ENCODE results near the gene NUSAP1. TPM values are rescaled to one million over a fixed set of nuclear protein-coding genes. Genes with fewer than 3 reads are reported as not detected.
A peak's percentile ranks its signal among the peaks of the same experiment; 100 is the strongest.
"Not testable (repeated sequence)": the region's sequence is repeated elsewhere in the genome, so short reads cannot be mapped to it uniquely, and the experiment has no call there.

The NUSAP1 gene
- total RNA-seq (1 to 10 TPM; 1.5 to 3.6 (median 2.5) TPM), polyA plus RNA-seq (0.48 TPM)
- long read RNA-seq, donor 1, partial matches to known transcripts: 1 of 9 reads
- long read RNA-seq, donor 1, other reads (novel, unspliced or antisense): 2 of 9 reads
- long read RNA-seq, donor 2: 0 reads
- long read RNA-seq, donor 3: 0 reads
- long read RNA-seq, donor 4, partial matches to known transcripts: 0 of 1 reads
- long read RNA-seq, donor 4, other reads (novel, unspliced or antisense): 1 of 1 reads

- no peaks in the 10 kb centered on the region for H3K9me3 ChIP-seq (ENCODE audit: control insufficient read depth, low read length)
- no peaks in the 10 kb centered on the region for H3K4me1 ChIP-seq (ENCODE audit: control insufficient read depth, insufficient read depth, low read length)
- H3K27me3 ChIP-seq (ENCODE audit: control insufficient read depth, insufficient read depth): no peaks in the 10 kb centered on the region
- DNase-seq (peak; percentile 98 to 99 (median 98)), ATAC-seq (peak; percentile 100)
- under 1% methylated on average over 64 of the region's 64 CpGs for WGBS
- peak within 1 kb of the TSS; percentile 15 for H3K27ac ChIP-seq (ENCODE audit: low read length)
- intact Hi-C loops (cut with DNase I): loop anchor here in 1 of 4 donors (5.0 kb wide), 1 partner anchor 430 kb away; no protein-coding TSS in a partner anchor
- H3K4me3 ChIP-seq (ENCODE audit: low read length): peak within 1 kb of the TSS; percentile 57
Measured at GRCh38 chr15:41332194-41333025, at the start of gene NUSAP1, which contains the start of gene OIP5. NUSAP1 (plus strand) TSS chr15:41332881; CDS start chr15:41332958, 77 bp downstream. OIP5 (minus strand) TSS chr15:41332591; CDS start chr15:41332561, 30 bp downstream.

- 42% methylated on average over 19 of the region's 19 CpGs for WGBS
- H3K4me3 ChIP-seq (ENCODE audit: low read length): peak overlapping the region; percentile 55
- intact Hi-C loops (cut with DNase I); ATAC-seq; H3K4me1 ChIP-seq (ENCODE audit: control insufficient read depth, insufficient read depth, low read length); H3K27me3 ChIP-seq (ENCODE audit: control insufficient read depth, insufficient read depth); H3K9me3 ChIP-seq (ENCODE audit: control insufficient read depth, low read length); DNase-seq: not testable (repeated sequence)
- peak overlapping the region; percentile 77 for H3K27ac ChIP-seq (ENCODE audit: low read length)
Measured at GRCh38 chr15:41282980-41283652, 49.6 kb upstream of the NUSAP1 start.

GRCh38 chr15:41283653-41284426 is 48.8 kb upstream of the NUSAP1 start:
- WGBS: under 1% methylated on average over 61 of the region's 61 CpGs

GRCh38 chr15:41284427-41285177 is 48.1 kb upstream of the NUSAP1 start:
- peak overlapping the region; percentile 62 for H3K4me3 ChIP-seq (ENCODE audit: low read length)
- no peaks in the 10 kb centered on the region for H3K4me1 ChIP-seq (ENCODE audit: control insufficient read depth, insufficient read depth, low read length)
- intact Hi-C loops (cut with DNase I): no loop called here
- DNase-seq (no peak), ATAC-seq (peak; percentile 12 to 16)
- H3K9me3 ChIP-seq (ENCODE audit: control insufficient read depth, low read length): no peaks in the 10 kb centered on the region
- under 1% methylated on average over 20 of the region's 20 CpGs for WGBS
- peak overlapping the region; percentile 69 for H3K27ac ChIP-seq (ENCODE audit: low read length)
- no peaks in the 10 kb centered on the region for H3K27me3 ChIP-seq (ENCODE audit: control insufficient read depth, insufficient read depth)

More at GRCh38 chr15:41283653-41284426, 48.8 kb upstream of the NUSAP1 start:
- intact Hi-C loops (cut with DNase I): no loop called here
- Histone ChIP-seq H3K4me1 (ENCODE audit: control insufficient read depth, insufficient read depth, low read length) (no peaks in the 10 kb centered on the region), H3K27me3 (ENCODE audit: control insufficient read depth, insufficient read depth) (no peaks in the 10 kb centered on the region), H3K9me3 (ENCODE audit: control insufficient read depth, low read length) (no peaks in the 10 kb centered on the region), H3K27ac (ENCODE audit: low read length) (peak overlapping the region; percentile 77), H3K4me3 (ENCODE audit: low read length) (peak overlapping the region; percentile 62)
- ATAC-seq (peak; percentile 99 to 100), DNase-seq (peak; percentile 98 to 99 (median 99))

- Histone ChIP-seq H3K27ac (ENCODE audit: low read length) (no peak overlapping the region), H3K9me3 (ENCODE audit: control insufficient read depth, low read length) (no peaks in the 10 kb centered on the region), H3K27me3 (ENCODE audit: control insufficient read depth, insufficient read depth) (no peaks in the 10 kb centered on the region), H3K4me3 (ENCODE audit: low read length) (peak overlapping the region; percentile 62), H3K4me1 (ENCODE audit: control insufficient read depth, insufficient read depth, low read length) (no peaks in the 10 kb centered on the region)
- intact Hi-C loops (cut with DNase I): no loop called here
- WGBS: 37% methylated on average over 7 of the region's 7 CpGs
- ATAC-seq (no peak), DNase-seq (no peak)
Measured at GRCh38 chr15:41285285-41285684, 47.4 kb upstream of the NUSAP1 start.

GRCh38 chr15:41286665-41287333 is 45.9 kb upstream of the NUSAP1 start:
- H3K4me3 ChIP-seq (ENCODE audit: low read length): no peak overlapping the region
- H3K9me3 ChIP-seq (ENCODE audit: control insufficient read depth, low read length): no peaks in the 10 kb centered on the region
- H3K27me3 ChIP-seq (ENCODE audit: control insufficient read depth, insufficient read depth): no peaks in the 10 kb centered on the region
- intact Hi-C loops (cut with DNase I): no loop called here
- 97% methylated on average over 6 of the region's 6 CpGs for WGBS
- H3K27ac ChIP-seq (ENCODE audit: low read length): no peak overlapping the region
- no peaks in the 10 kb centered on the region for H3K4me1 ChIP-seq (ENCODE audit: control insufficient read depth, insufficient read depth, low read length)
- ATAC-seq (no peak), DNase-seq (no peak)

GRCh38 chr15:41288464-41288863 is 44.2 kb upstream of the NUSAP1 start:
- DNase-seq (no peak), ATAC-seq (no peak)
- H3K27me3 ChIP-seq (ENCODE audit: control insufficient read depth, insufficient read depth): no peaks in the 10 kb centered on the region
- WGBS: 65% methylated on average over 1 of the region's 1 CpG
- intact Hi-C loops (cut with DNase I): no loop called here
- no peaks in the 10 kb centered on the region for H3K4me1 ChIP-seq (ENCODE audit: control insufficient read depth, insufficient read depth, low read length)
- no peak overlapping the region for H3K4me3 ChIP-seq (ENCODE audit: low read length)
- H3K27ac ChIP-seq (ENCODE audit: low read length): no peak overlapping the region
- H3K9me3 ChIP-seq (ENCODE audit: control insufficient read depth, low read length): no peaks in the 10 kb centered on the region

- Histone ChIP-seq H3K4me1 (ENCODE audit: control insufficient read depth, insufficient read depth, low read length) (peaks cover 4% of the 10 kb centered on the region), H3K9me3 (ENCODE audit: control insufficient read depth, low read length) (no peaks in the 10 kb centered on the region), H3K4me3 (ENCODE audit: low read length) (no peak overlapping the region), H3K27me3 (ENCODE audit: control insufficient read depth, insufficient read depth) (no peaks in the 10 kb centered on the region), H3K27ac (ENCODE audit: low read length) (no peak overlapping the region)
- intact Hi-C loops (cut with DNase I): no loop called here
- 90% methylated on average over 2 of the region's 2 CpGs for WGBS
- DNase-seq: no peak
- ATAC-seq: no peak
Measured at GRCh38 chr15:41289953-41290352, 42.7 kb upstream of the NUSAP1 start.

GRCh38 chr15:41291065-41291631 is 41.5 kb upstream of the NUSAP1 start:
- Histone ChIP-seq H3K4me1 (ENCODE audit: control insufficient read depth, insufficient read depth, low read length) (peaks cover 4% of the 10 kb centered on the region), H3K27ac (ENCODE audit: low read length) (no peak overlapping the region), H3K9me3 (ENCODE audit: control insufficient read depth, low read length) (no peaks in the 10 kb centered on the region), H3K27me3 (ENCODE audit: control insufficient read depth, insufficient read depth) (no peaks in the 10 kb centered on the region), H3K4me3 (ENCODE audit: low read length) (no peak overlapping the region)
- 88% methylated on average over 9 of the region's 9 CpGs for WGBS
- DNase-seq (no peak), ATAC-seq (peak; percentile 28 to 47)
- intact Hi-C loops (cut with DNase I): no loop called here

Measured in right cardiac atrium (tissue), 5 donors.